Upper lobe of right lung (tissue), 1 donor: ENCODE results near the gene IGSF9B. TPM values are rescaled to one million over a fixed set of nuclear protein-coding genes. Genes with fewer than 3 reads are reported as not detected.

Experiments
- ATAC-seq: fragments of 200-7000 bp; cut with Tn5 transposase; one replicate; pipeline ENCODE4 v1.9.1; 2020; ENCODE audit warnings: mild to moderate bottlenecking, moderate library complexity
- DNase-seq: peaks from one replicate; pipeline ENCODE4 v3.0.0-alpha.2; 2020
- H3K27ac ChIP-seq: fragments of 200-600 bp; one replicate; pipeline ENCODE4 v1.8.0; 2022
- H3K27me3 ChIP-seq: fragments of 200-600 bp; one replicate; pipeline ENCODE4 v1.8.0; 2022; ENCODE audit warnings: mild to moderate bottlenecking
- H3K36me3 ChIP-seq: fragments of 200-600 bp; one replicate; pipeline ENCODE4 v1.8.0; 2022
- H3K4me1 ChIP-seq: fragments of 200-600 bp; one replicate; pipeline ENCODE4 v1.8.0; 2022
- H3K4me3 ChIP-seq: fragments of 200-600 bp; one replicate; pipeline ENCODE4 v1.8.0; 2022; ENCODE audit warnings: mild to moderate bottlenecking
- H3K9me3 ChIP-seq: fragments of 200-600 bp; one replicate; pipeline ENCODE4 v1.8.0; 2022
- CTCF ChIP-seq: fragments of 200-600 bp; IDR thresholded peaks from one replicate; pipeline ENCODE4 v1.8.0; 2022; ENCODE audit warnings: antibody characterized with exemption
- intact Hi-C: fragments of 100-400 bp; cut with DNase I; formaldehyde crosslinking; loops from one replicate; pipeline ENCODE4 v1.11.0; 2022
- total RNA-seq: library from RNA; stranded (reverse); fragmentation: NEBNext Ultra II Directional; extraction: Animal tissue kit (Norgen Biotek cat#: 25700); gene quantifications from one replicate; pipeline ENCODE4 v1.2.1, GENCODE V29; 2021
- donor health status: DM: no; HTN: yes; CAD: no; lungs with severe emphysema.

The IGSF9B gene
- total RNA-seq, 1 donor from 2014 or later: 2.9 TPM

- peak; percentile 34 for TF ChIP-seq CTCF
- Histone ChIP-seq H3K4me3 (peak overlapping the region; percentile 10), H3K9me3 (no peaks in the 10 kb centered on the region), H3K36me3 (no peaks in the 10 kb centered on the region), H3K27ac (no peak overlapping the region), H3K4me1 (peaks cover 7% of the 10 kb centered on the region), H3K27me3 (peaks cover 8% of the 10 kb centered on the region)
- ATAC-seq: no peak
- no peak for DNase-seq
- intact Hi-C loops: no loop called here
These were observed 10.3 kb upstream of the IGSF9B start for GRCh38 chr11:133966921-133967598.

- TF ChIP-seq CTCF: no peak
- no peaks in the 10 kb centered on the region for H3K9me3 ChIP-seq
- peaks cover 7% of the 10 kb centered on the region for H3K4me1 ChIP-seq
- H3K4me3 ChIP-seq: no peak overlapping the region
- ATAC-seq (no peak), DNase-seq (no peak)
- no peaks in the 10 kb centered on the region for H3K36me3 ChIP-seq
- H3K27me3 ChIP-seq: peaks cover 8% of the 10 kb centered on the region
- intact Hi-C loops: no loop called here
- H3K27ac ChIP-seq: no peak overlapping the region
These were observed 9.4 kb upstream of the IGSF9B start for GRCh38 chr11:133966172-133966651.

DNA sequence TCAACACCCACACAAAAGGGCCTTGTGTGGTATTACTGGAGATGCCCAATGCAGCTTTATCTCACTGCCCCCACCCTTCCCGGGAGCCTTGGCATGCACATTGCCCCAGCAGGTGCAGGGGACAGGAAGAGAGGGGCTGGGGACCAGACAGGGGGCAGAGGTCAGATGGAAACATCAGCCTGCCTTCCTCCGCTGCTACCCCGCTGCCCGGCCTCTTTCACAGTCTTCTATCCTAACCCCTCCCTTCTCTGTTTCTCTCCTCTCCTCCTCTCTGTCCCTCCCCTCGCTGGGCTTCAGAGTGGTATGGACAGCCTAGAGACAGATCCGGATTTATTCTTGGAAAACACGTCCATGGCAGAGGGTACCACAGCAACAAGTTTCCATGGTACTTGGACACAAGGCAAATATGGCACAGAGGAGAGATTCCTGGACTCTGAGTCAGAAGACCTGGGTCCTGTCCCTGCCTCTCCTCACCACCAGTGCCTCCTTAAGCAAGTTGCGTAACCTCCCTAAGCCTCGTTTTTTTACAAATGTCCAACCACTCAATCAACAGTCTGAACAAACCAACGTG lies 8.3 kb upstream of the IGSF9B start:
- DNase-seq (no peak), ATAC-seq (peak; percentile 84)
- H3K27me3 ChIP-seq: peaks cover 8% of the 10 kb centered on the region
- TF ChIP-seq CTCF: no peak
- peaks cover 7% of the 10 kb centered on the region for H3K4me1 ChIP-seq
- no peak overlapping the region for H3K27ac ChIP-seq
- no peaks in the 10 kb centered on the region for H3K9me3 ChIP-seq
- no peak overlapping the region for H3K4me3 ChIP-seq
- no peaks in the 10 kb centered on the region for H3K36me3 ChIP-seq
- intact Hi-C loops: no loop called here

DNA sequence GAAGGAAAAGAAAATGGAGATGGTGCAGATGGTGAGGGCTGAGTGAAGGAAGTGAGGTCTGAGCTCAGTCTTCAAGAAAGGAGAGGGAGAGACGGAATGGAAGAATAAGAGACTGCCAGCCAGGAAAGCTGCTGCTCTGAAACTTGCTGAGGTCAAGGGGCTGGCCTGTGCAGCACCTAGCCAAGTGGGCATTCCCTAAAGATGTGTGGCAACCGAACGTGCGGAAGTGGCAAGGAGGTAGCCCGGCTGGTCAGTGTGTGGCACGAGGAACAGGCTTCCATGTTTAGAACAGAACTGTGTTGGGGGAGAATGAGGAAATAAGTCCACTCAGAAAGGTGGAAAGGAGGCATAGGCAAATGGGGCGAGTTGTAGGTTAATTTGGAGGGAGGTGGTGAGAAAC lies 7.6 kb upstream of the IGSF9B start:
- peaks cover 7% of the 10 kb centered on the region for H3K4me1 ChIP-seq
- intact Hi-C loops: no loop called here

GRCh38 chr11:133961890-133962289 lies 5.1 kb upstream of the IGSF9B start:
- ATAC-seq: no peak
- Histone ChIP-seq H3K4me1 (peaks cover 9% of the 10 kb centered on the region), H3K9me3 (no peaks in the 10 kb centered on the region), H3K27me3 (no peaks in the 10 kb centered on the region), H3K4me3 (no peak overlapping the region), H3K27ac (no peak overlapping the region), H3K36me3 (no peaks in the 10 kb centered on the region)
- DNase-seq: no peak
- intact Hi-C loops: no loop called here
- no peak for TF ChIP-seq CTCF

More for the DNA sequence above, 7.6 kb upstream of the IGSF9B start:
- H3K9me3 ChIP-seq: no peaks in the 10 kb centered on the region
- TF ChIP-seq CTCF: no peak
- no peak overlapping the region for H3K4me3 ChIP-seq
- no peaks in the 10 kb centered on the region for H3K36me3 ChIP-seq
- H3K27me3 ChIP-seq: peaks cover 8% of the 10 kb centered on the region
- DNase-seq (no peak), ATAC-seq (no peak)
- H3K27ac ChIP-seq: no peak overlapping the region
